SK-N-SH (cell line): ENCODE results near the gene LYZL2. TPM values are rescaled to one million over a fixed set of nuclear protein-coding genes. Genes with fewer than 3 reads are reported as not detected.

Experiments used
- CTCF ChIA-PET: fragments of 300-600, 350-600 bp; formaldehyde crosslinking; extraction: SDS; loops from one replicate; lab custom pipeline; 2021; lab: Yijun Ruan, JAX
- POLR2A ChIA-PET: fragments of 350-600 bp; sonication (Branson Sonifier 250); formaldehyde crosslinking; extraction: SDS; loops from one replicate; lab custom pipeline; 2020; ENCODE audit warnings: antibody characterized with exemption, inconsistent platforms; lab: Yijun Ruan, JAX
- DNase-seq: peaks from one replicate; pipeline ENCODE4 v3.0.0; 2012
- H2AFZ ChIP-seq: fragments of 200-600 bp; sonication (generic); 2 replicates; pipeline ENCODE4 v1.8.1; 2016; ENCODE audit warnings: antibody characterized with exemption, mild to moderate bottlenecking, low read depth
- H3F3A ChIP-seq: fragments of 200-600 bp; sonication (generic); replicated peaks from 2 replicates; pipeline ENCODE3; 2016; ENCODE audit warnings: antibody characterized with exemption, mild to moderate bottlenecking; ENCODE audit not compliant: insufficient read depth
- H3K27ac ChIP-seq, 2 experiments: fragments of 200-500 bp in 1 of 2; fragments of 200-600 bp in 1 of 2; sonication (Bioruptor generic) in 1 of 2; sonication (generic), shearing (Covaris generic) in 1 of 2; 2 replicates each; pipeline versions ENCODE4 v1.5.1 to v1.6.1; 2014 to 2016; ENCODE audit warnings: low read depth in 2 of 2, inconsistent platforms in 1 of 2, low read length in 1 of 2, mild to moderate bottlenecking in 1 of 2, mixed read lengths in 1 of 2
- H3K27me3 ChIP-seq: fragments of 200-600 bp; sonication (generic), shearing (Covaris generic); 2 replicates; pipeline ENCODE4 v1.6.1; 2016; ENCODE audit warnings: mixed run types; ENCODE audit not compliant: insufficient read depth
- H3K36me3 ChIP-seq, 2 experiments: fragments of 200-500 bp in 1 of 2; fragments of 200-600 bp in 1 of 2; sonication (Bioruptor generic) in 1 of 2; sonication (generic) in 1 of 2; replicated peaks in 1 of 2; 2 replicates each; pipeline versions ENCODE3 to v1.5.1; 2014 to 2016; ENCODE audit warnings: low read length in 1 of 2, mild to moderate bottlenecking in 1 of 2; ENCODE audit not compliant: insufficient read depth in 2 of 2, control insufficient read depth in 1 of 2
- H3K4me1 ChIP-seq, 2 experiments: fragments of 200-500 bp in 1 of 2; fragments of 200-600 bp in 1 of 2; sonication (Bioruptor generic) in 1 of 2; sonication (generic), shearing (Covaris generic) in 1 of 2; 2 replicates each; pipeline versions ENCODE4 v1.5.1 to v1.6.1; 2014 to 2016; ENCODE audit warnings: low read depth in 1 of 2, low read length in 1 of 2, mixed run types in 1 of 2; ENCODE audit not compliant: insufficient read depth in 2 of 2, control insufficient read depth in 1 of 2
- H3K4me2 ChIP-seq: fragments of 200-600 bp; sonication (generic), shearing (Covaris generic); 2 replicates; pipeline ENCODE4 v1.6.1; 2017; ENCODE audit warnings: mixed run types
- H3K4me3 ChIP-seq, 2 experiments: fragments of 200-500 bp in 1 of 2; fragments of 200-600 bp in 1 of 2; sonication (Bioruptor generic) in 1 of 2; sonication (generic), shearing (Covaris generic) in 1 of 2; 2 replicates each; pipeline versions ENCODE4 v1.5.1 to v1.8.1; 2014 to 2016; ENCODE audit warnings: low read depth in 2 of 2, inconsistent platforms in 1 of 2, low read length in 1 of 2, mild to moderate bottlenecking in 1 of 2, mixed read lengths in 1 of 2, moderate library complexity in 1 of 2
- H3K79me2 ChIP-seq: fragments of 200-600 bp; sonication (generic); 2 replicates; pipeline ENCODE4 v1.8.1; 2017; ENCODE audit warnings: mild to moderate bottlenecking; ENCODE audit not compliant: insufficient read depth
- H3K9ac ChIP-seq: fragments of 200-600 bp; sonication (generic); 2 replicates; pipeline ENCODE4 v1.6.1; 2017; ENCODE audit warnings: mixed run types
- H3K9me2 ChIP-seq: fragments of 200-600 bp; sonication (generic); 2 replicates; pipeline ENCODE4 v1.6.1; 2017; ENCODE audit warnings: mixed run types
- H3K9me3 ChIP-seq: fragments of 200-600 bp; sonication (generic); 2 replicates; pipeline ENCODE4 v1.6.1; 2017; ENCODE audit warnings: mixed run types, mild to moderate bottlenecking, moderate library complexity
- H4K20me1 ChIP-seq: fragments of 200-600 bp; sonication (generic); 2 replicates; pipeline ENCODE4 v1.6.1; 2017; ENCODE audit warnings: mild to moderate bottlenecking, mixed run types; ENCODE audit not compliant: insufficient read depth
- FOSL2 ChIP-seq: IDR thresholded peaks from 2 replicates; pipeline ENCODE4 v1.4.0; 2012; ENCODE audit warnings: low read depth, mild to moderate bottlenecking, moderate library complexity, borderline replicate concordance
- IRF3 ChIP-seq: fragments of 150-350 bp; IDR thresholded peaks from 2 replicates; pipeline ENCODE4 v1.6.1; 2016; ENCODE audit warnings: mild to moderate bottlenecking, low read depth, low read length
- MXI1 ChIP-seq: IDR thresholded peaks from 2 replicates; pipeline ENCODE4 v1.6.1; 2012; ENCODE audit warnings: mild to moderate bottlenecking, low read depth, low read length, improper control_type of control experiment
- NFIC ChIP-seq: IDR thresholded peaks from 2 replicates; pipeline ENCODE4 v1.4.0; 2012; ENCODE audit warnings: borderline replicate concordance
- POLR2AphosphoS5 ChIP-seq: IDR thresholded peaks from 2 replicates; pipeline ENCODE4 v1.6.1; 2012; ENCODE audit warnings: low read depth, low read length
- RAD21 ChIP-seq: IDR thresholded peaks from 2 replicates; pipeline ENCODE4 v1.6.1; 2012; ENCODE audit warnings: mild to moderate bottlenecking, low read length
- RCOR1 ChIP-seq: fragments of 150-350 bp; IDR thresholded peaks from 2 replicates; pipeline ENCODE4 v1.6.1; 2017; ENCODE audit warnings: antibody characterized with exemption, low read length
- REST ChIP-seq: IDR thresholded peaks from 2 replicates; pipeline ENCODE4 v1.6.1; 2012; ENCODE audit warnings: mild to moderate bottlenecking, low read depth, low read length, moderate library complexity
- RFX5 ChIP-seq: IDR thresholded peaks from 2 replicates; pipeline ENCODE4 v1.6.1; 2012; ENCODE audit warnings: mild to moderate bottlenecking, improper control_type of control experiment, low read length
- RXRA ChIP-seq: IDR thresholded peaks from 2 replicates; pipeline ENCODE4 v1.4.0; 2012; ENCODE audit warnings: low read depth, mild to moderate bottlenecking, borderline replicate concordance
- WGBS: methylation state at CpG from one replicate; pipeline ENCODE4 v1.1.6; 2017; ENCODE audit warnings: low lambda C conversion rate; 5-methylcytosine and 5-hydroxymethylcytosine counted together
- polyA plus RNA-seq, 3 experiments: library from polyadenylated mRNA; depleted of rRNA; stranded (reverse); fragments of >200 nt; gene quantifications; 2 replicates each; pipeline ENCODE4 v1.2.3, GENCODE V29; 2012

LYZL2 gene
- polyA plus RNA-seq, 1 of the 3 experiments (the other 2 are of a cell fraction) = not detected

- Histone ChIP-seq H3K9ac (no peak overlapping the region), H4K20me1 (no peaks in the 10 kb centered on the region), H3K36me3 (no peaks in the 10 kb centered on the region), H3K79me2 (no peaks in the 10 kb centered on the region), H3K9me2 (no peaks in the 10 kb centered on the region), H3K4me1 (no peaks in the 10 kb centered on the region), H3K27ac (no peak overlapping the region), H3K27me3 (no peaks in the 10 kb centered on the region), H3K4me2 (no peak overlapping the region), H2AFZ (no peak overlapping the region), H3F3A (no peaks in the 10 kb centered on the region), H3K9me3 (no peaks in the 10 kb centered on the region), H3K4me3 (no peak overlapping the region)
- ChIA-PET CTCF (interaction anchor here (1.5 to 2.0 kb wide), 2 partner anchors 15 to 17 kb away, joined by 3 to 8 read pairs; no protein-coding TSS in a partner anchor), POLR2A (no interaction called here)
- TF ChIP-seq FOSL2 (no peak), RFX5 (no peak)
- WGBS = 83% methylated on average over 4 of the region's 4 CpGs
- DNase-seq = no peak
Observed at GRCh38 chr10:30574432-30574796, 55.1 kb downstream of the LYZL2 start.

GRCh38 chr10:30573721-30574431 lies 55.7 kb downstream of the LYZL2 start:
- no peaks in the 10 kb centered on the region for H3K9me3 ChIP-seq
- no peak overlapping the region for H2AFZ ChIP-seq
- POLR2A ChIA-PET = no interaction called here
- no peak overlapping the region for H3K27ac ChIP-seq
- H3K4me2 ChIP-seq = no peak overlapping the region
- WGBS = 59% methylated on average over 7 of the region's 7 CpGs
- no peak overlapping the region for H3K9ac ChIP-seq
- no peaks in the 10 kb centered on the region for H3F3A ChIP-seq
- no peaks in the 10 kb centered on the region for H3K4me1 ChIP-seq
- no peaks in the 10 kb centered on the region for H4K20me1 ChIP-seq
- TF ChIP-seq RCOR1 = no peak
- TF ChIP-seq, all 33 proteins: peak for 0
- H3K27me3 ChIP-seq = no peaks in the 10 kb centered on the region
- DNase-seq = no peak
- no peaks in the 10 kb centered on the region for H3K36me3 ChIP-seq
- H3K9me2 ChIP-seq = no peaks in the 10 kb centered on the region
- H3K4me3 ChIP-seq = no peak overlapping the region
- CTCF ChIA-PET = interaction anchor here (1.0 to 2.0 kb wide), 3 partner anchors 8 to 17 kb away, joined by 3 to 8 read pairs (median 4); no protein-coding TSS in a partner anchor
- no peaks in the 10 kb centered on the region for H3K79me2 ChIP-seq

- no peak overlapping the region for H3K27ac ChIP-seq
Observed at GRCh38 chr10:30565449-30565848, 64.1 kb downstream of the LYZL2 start.

GRCh38 chr10:30562787-30563186 lies 66.8 kb downstream of the LYZL2 start:
- Histone ChIP-seq H3K27me3 (no peaks in the 10 kb centered on the region), H3K4me3 (no peak overlapping the region), H3K4me2 (no peak overlapping the region), H4K20me1 (no peaks in the 10 kb centered on the region), H3K79me2 (no peaks in the 10 kb centered on the region), H3K4me1 (no peaks in the 10 kb centered on the region), H2AFZ (no peak overlapping the region), H3K36me3 (no peaks in the 10 kb centered on the region), H3F3A (no peaks in the 10 kb centered on the region), H3K9ac (no peak overlapping the region), H3K9me3 (no peaks in the 10 kb centered on the region), H3K27ac (no peak overlapping the region), H3K9me2 (no peaks in the 10 kb centered on the region)
- WGBS = 77% methylated on average over 5 of the region's 5 CpGs
- ChIA-PET POLR2A (no interaction called here), CTCF (interaction anchor here (0.6 to 2.2 kb wide), 3 partner anchors 28 to 171 kb away, joined by 3 to 8 read pairs (median 6); no protein-coding TSS in a partner anchor)
- no peak for DNase-seq
- TF ChIP-seq REST (no peak), MXI1 (no peak), NFIC (no peak), RAD21 (no peak), POLR2AphosphoS5 (no peak), FOSL2 (no peak), RCOR1 (no peak), IRF3 (no peak)

More at GRCh38 chr10:30565449-30565848, 64.1 kb downstream of the LYZL2 start:
- H3K9ac ChIP-seq = no peak overlapping the region
- H3K9me2 ChIP-seq = no peaks in the 10 kb centered on the region
- no peaks in the 10 kb centered on the region for H3K36me3 ChIP-seq
- WGBS = 25% methylated on average over 2 of the region's 2 CpGs
- DNase-seq = no peak
- H3F3A ChIP-seq = no peaks in the 10 kb centered on the region
- ChIA-PET CTCF (interaction anchor here (1.2 to 1.4 kb wide), 2 partner anchors 16 to 26 kb away, joined by 3 to 5 read pairs; no protein-coding TSS in a partner anchor), POLR2A (no interaction called here)
- no peak overlapping the region for H3K4me2 ChIP-seq
- no peaks in the 10 kb centered on the region for H3K4me1 ChIP-seq
- no peaks in the 10 kb centered on the region for H4K20me1 ChIP-seq
- H2AFZ ChIP-seq = no peak overlapping the region
- TF ChIP-seq RXRA = no peak
- TF ChIP-seq, all 33 proteins: peak for 0
- Histone ChIP-seq H3K79me2 (no peaks in the 10 kb centered on the region), H3K4me3 (no peak overlapping the region), H3K27me3 (no peaks in the 10 kb centered on the region), H3K9me3 (no peaks in the 10 kb centered on the region)
